Activated T-helper 17 cell treated with anti-CD3 and anti-CD28 coated beads, Interleukin-2, amount 50 U/mL, for 72 hours (primary cell): Measurements from ENCODE around the gene SF3B2. TPM values are rescaled to one million over a fixed set of nuclear protein-coding genes. Genes with fewer than 3 reads are reported as not detected.
"Not testable (repeated sequence)": the region's sequence is repeated elsewhere in the genome, so short reads cannot be mapped to it uniquely, and the experiment has no call there.

Experiments used
- ATAC-seq: fragments of 150-1000 bp; cut with Tn5 transposase; replicated peaks from 2 replicates; pipeline ENCODE4 v1.10.0; 2021; ENCODE audit warnings: mild to moderate bottlenecking, moderate library complexity
- H3K27ac Mint-ChIP-seq: one replicate; pipeline ENCODE4 v1.8.0; 2022; ENCODE audit warnings: mixed read lengths
- H3K27me3 Mint-ChIP-seq: one replicate; pipeline ENCODE4 v1.8.0; 2022; ENCODE audit warnings: mixed read lengths
- H3K36me3 Mint-ChIP-seq: one replicate; pipeline ENCODE4 v1.8.0; 2022; ENCODE audit warnings: low read depth, mild to moderate bottlenecking, mixed read lengths
- H3K4me1 Mint-ChIP-seq: one replicate; pipeline ENCODE4 v1.8.0; 2022; ENCODE audit warnings: mixed read lengths
- H3K4me3 Mint-ChIP-seq: one replicate; pipeline ENCODE4 v1.8.0; 2022; ENCODE audit warnings: mild to moderate bottlenecking, mixed read lengths
- H3K9me3 Mint-ChIP-seq: one replicate; pipeline ENCODE4 v1.8.0; 2022; ENCODE audit warnings: mixed read lengths
- total RNA-seq, 2 donors: library from RNA; stranded (reverse); gene quantifications; one replicate each; pipeline ENCODE4 v1.2.3, GENCODE V29; 2022

SF3B2 gene
- total RNA-seq, 2 donors from 2014 or later, result 201 to 237 TPM

DNA sequence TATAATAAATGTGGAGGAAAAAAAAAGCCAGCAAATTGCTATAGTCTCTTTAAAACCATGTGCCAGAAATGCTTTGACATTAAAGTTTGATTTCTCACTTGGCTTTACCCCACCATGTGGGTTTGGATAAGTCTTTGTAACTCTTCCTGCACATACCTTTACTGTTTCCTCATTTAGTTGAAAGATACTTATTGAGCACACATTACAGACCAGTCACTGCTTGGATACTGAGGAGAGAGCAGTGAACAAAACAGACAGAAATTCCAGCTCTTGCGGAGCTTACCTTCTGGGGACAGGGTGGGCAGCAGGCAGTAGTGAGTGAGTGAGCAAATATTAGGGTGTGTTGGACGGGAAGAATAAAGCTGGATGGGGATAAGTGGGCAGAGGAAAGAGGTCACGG lies 31.6 kb downstream of the SF3B2 start:
- no peaks in the 10 kb centered on the region for H3K27me3 Mint-ChIP-seq
- peak overlapping the region; percentile 91 for H3K4me3 Mint-ChIP-seq
- ATAC-seq, result no peak
- H3K4me1 Mint-ChIP-seq, result peaks cover 68% of the 10 kb centered on the region
- peak overlapping the region; percentile 85 for H3K27ac Mint-ChIP-seq
- no peaks in the 10 kb centered on the region for H3K9me3 Mint-ChIP-seq
- peaks cover 46% of the 10 kb centered on the region for H3K36me3 Mint-ChIP-seq

- Mint-ChIP-seq H3K4me1 (peaks cover 57% of the 10 kb centered on the region), H3K27ac (peak overlapping the region; percentile 85), H3K9me3 (no peaks in the 10 kb centered on the region), H3K4me3 (no peak overlapping the region), H3K27me3 (no peaks in the 10 kb centered on the region), H3K36me3 (peaks cover 47% of the 10 kb centered on the region)
- no peak for ATAC-seq
These were observed 32.8 kb downstream of the SF3B2 start for GRCh38 chr11:66084821-66085475.

DNA sequence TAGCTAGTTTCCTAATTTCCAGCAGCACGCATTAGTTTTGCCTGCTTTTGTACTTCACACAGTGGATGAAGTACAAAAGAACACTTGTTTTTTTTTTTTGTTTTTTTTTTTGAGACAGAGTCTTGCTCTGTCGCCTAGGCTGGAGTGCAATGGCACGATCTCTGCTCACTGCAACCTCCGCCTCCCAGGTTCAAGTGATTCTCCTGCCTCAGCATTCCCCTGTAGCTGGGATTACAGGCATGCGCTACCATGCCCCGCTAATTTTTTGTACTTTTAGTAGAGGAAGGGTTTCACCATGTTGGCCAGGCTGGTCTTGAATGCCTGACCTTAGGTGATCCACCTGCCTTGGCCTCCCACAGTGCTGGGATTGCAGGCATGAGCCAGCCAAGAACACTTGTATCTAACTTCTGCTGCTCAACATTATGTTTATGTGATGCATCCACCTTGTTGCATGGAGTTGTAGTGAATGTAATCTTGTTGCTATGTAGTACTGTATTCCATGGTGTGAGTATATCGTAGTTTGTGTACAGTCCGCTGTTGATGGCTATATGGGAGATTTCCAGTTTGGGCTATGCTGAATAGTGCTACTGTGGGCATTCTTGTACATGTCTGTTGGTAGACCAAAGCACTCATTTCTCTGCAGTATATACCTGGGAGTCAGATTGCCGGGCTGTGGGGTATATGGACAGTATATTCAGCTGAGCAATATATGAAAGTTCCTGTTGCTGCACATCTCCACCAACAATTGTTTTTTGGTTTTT lies 35.2 kb downstream of the SF3B2 start:
- peaks cover 36% of the 10 kb centered on the region for H3K4me1 Mint-ChIP-seq
- H3K4me3 Mint-ChIP-seq, result no peak overlapping the region
- no peaks in the 10 kb centered on the region for H3K9me3 Mint-ChIP-seq
- peak overlapping the region; percentile 25 for H3K27ac Mint-ChIP-seq
- no peaks in the 10 kb centered on the region for H3K27me3 Mint-ChIP-seq
- ATAC-seq, result no peak
- peaks cover 34% of the 10 kb centered on the region for H3K36me3 Mint-ChIP-seq

GRCh38 chr11:66089067-66089466 lies 36.9 kb downstream of the SF3B2 start:
- no peak for ATAC-seq
- Mint-ChIP-seq H3K4me1 (peaks cover 23% of the 10 kb centered on the region), H3K4me3 (no peak overlapping the region), H3K9me3 (no peaks in the 10 kb centered on the region), H3K36me3 (peaks cover 29% of the 10 kb centered on the region), H3K27ac (no peak overlapping the region), H3K27me3 (no peaks in the 10 kb centered on the region)

- Mint-ChIP-seq H3K36me3 (peaks cover 28% of the 10 kb centered on the region), H3K9me3 (no peaks in the 10 kb centered on the region), H3K27me3 (no peaks in the 10 kb centered on the region), H3K27ac (no peak overlapping the region), H3K4me3 (no peak overlapping the region), H3K4me1 (peaks cover 11% of the 10 kb centered on the region)
- no peak for ATAC-seq
These were observed 38.1 kb downstream of the SF3B2 start for GRCh38 chr11:66090288-66090687.

DNA sequence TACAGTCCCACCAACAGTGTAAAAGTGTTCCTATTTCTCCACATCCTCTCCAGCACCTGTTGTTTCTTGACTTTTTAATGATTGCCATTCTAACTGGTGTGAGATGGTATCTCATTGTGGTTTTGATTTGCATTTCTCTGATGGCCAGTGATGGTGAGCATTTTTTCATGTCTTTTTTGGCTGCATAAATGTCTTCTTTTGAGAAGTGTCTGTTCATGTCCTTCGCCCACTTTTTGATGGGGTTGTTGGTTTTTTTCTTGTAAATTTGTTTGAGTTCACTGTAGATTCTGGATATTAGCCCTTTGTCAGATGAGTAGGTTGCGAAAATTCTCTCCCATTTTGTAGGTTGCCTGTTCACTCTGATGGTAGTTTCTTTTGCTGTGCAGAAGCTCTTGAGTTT lies 40.0 kb downstream of the SF3B2 start:
- not testable (repeated sequence) for H3K4me3 Mint-ChIP-seq, ATAC-seq, H3K9me3 Mint-ChIP-seq, H3K27me3 Mint-ChIP-seq, H3K27ac Mint-ChIP-seq
- peaks cover 11% of the 10 kb centered on the region for H3K4me1 Mint-ChIP-seq
- H3K36me3 Mint-ChIP-seq, result peaks cover 28% of the 10 kb centered on the region

DNA sequence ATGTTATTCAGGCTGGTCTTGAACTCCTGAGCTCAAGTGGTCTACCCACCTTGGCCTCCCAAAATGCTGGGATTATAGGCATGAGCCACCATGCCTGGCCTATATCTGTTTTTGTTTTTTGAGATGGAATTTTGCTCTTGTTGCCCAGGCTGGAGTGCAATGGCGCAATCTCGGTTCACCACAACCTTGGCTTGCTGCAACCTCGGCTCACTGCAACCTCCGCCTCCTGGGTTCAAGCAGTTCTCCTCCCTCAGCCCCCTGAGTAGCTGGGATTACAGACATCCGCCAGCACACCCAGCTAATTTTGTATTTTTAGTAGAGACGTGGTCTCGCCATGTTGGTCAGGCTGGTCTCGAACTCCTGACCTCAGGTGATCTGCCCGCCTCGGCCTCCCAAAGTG lies 47.6 kb downstream of the SF3B2 start:
- peak overlapping the region; percentile 97 for H3K4me3 Mint-ChIP-seq
- not testable (repeated sequence) for ATAC-seq, H3K27me3 Mint-ChIP-seq, H3K36me3 Mint-ChIP-seq, H3K9me3 Mint-ChIP-seq
- H3K27ac Mint-ChIP-seq, result peak overlapping the region; percentile 97
- H3K4me1 Mint-ChIP-seq, result peaks cover 34% of the 10 kb centered on the region

DNA sequence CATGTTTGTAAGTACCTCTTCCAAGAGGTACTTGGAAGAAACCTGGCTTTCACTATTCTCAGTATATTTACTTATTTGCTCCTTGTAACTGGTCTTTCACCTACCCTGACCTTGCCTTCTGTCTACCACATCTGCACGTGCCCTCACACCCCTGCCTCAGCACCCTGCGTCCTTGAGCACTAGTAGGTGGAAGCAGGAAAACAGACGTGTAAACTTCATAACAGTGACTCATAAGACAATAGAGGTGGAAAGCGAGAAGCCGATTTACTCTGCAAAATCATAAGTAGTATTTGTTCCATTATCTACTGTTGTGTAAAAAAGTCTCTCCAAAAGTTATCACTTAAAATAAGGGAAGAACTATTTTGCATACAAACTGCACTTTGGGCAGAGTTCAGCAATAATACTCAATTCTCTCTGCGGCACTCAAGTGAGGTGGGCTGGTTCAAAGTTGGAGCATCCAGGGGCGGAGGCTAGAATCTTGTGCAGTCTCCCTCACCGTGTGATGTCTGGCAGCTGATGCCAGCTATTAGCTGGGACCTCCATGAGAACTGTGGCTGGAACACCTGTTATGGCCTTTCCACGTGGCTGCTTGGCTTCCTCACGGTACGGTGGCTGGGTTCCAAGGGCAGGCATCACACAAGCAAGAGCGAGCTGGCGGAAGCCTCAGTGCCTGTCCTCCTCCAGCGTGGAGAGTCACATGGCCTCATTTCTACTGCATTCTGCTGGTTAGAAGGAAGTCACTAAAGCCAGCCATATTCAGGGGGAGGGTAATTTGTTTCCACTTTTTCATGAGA lies 48.3 kb downstream of the SF3B2 start:
- Mint-ChIP-seq H3K9me3 (no peaks in the 10 kb centered on the region), H3K27me3 (no peaks in the 10 kb centered on the region), H3K36me3 (peaks cover 12% of the 10 kb centered on the region), H3K4me3 (peak overlapping the region; percentile 97), H3K27ac (peak overlapping the region; percentile 97), H3K4me1 (peaks cover 42% of the 10 kb centered on the region)
- peak; percentile 94 for ATAC-seq

GRCh38 chr11:66101066-66101464 lies 48.9 kb downstream of the SF3B2 start:
- H3K9me3 Mint-ChIP-seq, result no peaks in the 10 kb centered on the region

GRCh38 chr11:66104057-66104638 lies 52.0 kb downstream of the SF3B2 start:
- H3K9me3 Mint-ChIP-seq, result no peaks in the 10 kb centered on the region
- peak overlapping the region; percentile 49 for H3K27ac Mint-ChIP-seq
- no peak for ATAC-seq
- peaks cover 70% of the 10 kb centered on the region for H3K4me1 Mint-ChIP-seq
- peaks cover 29% of the 10 kb centered on the region for H3K36me3 Mint-ChIP-seq
- H3K4me3 Mint-ChIP-seq, result peak overlapping the region; percentile 57
- no peaks in the 10 kb centered on the region for H3K27me3 Mint-ChIP-seq

More at GRCh38 chr11:66101066-66101464, 48.9 kb downstream of the SF3B2 start:
- Mint-ChIP-seq H3K27ac (peak overlapping the region; percentile 97), H3K4me1 (peaks cover 47% of the 10 kb centered on the region), H3K4me3 (peak overlapping the region; percentile 97), H3K36me3 (peaks cover 18% of the 10 kb centered on the region), H3K27me3 (no peaks in the 10 kb centered on the region)
- peak; percentile 30 for ATAC-seq

- Mint-ChIP-seq H3K27ac (peak overlapping the region; percentile 77), H3K4me3 (peak overlapping the region; percentile 67), H3K9me3 (no peaks in the 10 kb centered on the region), H3K4me1 (peaks cover 67% of the 10 kb centered on the region), H3K36me3 (peaks cover 28% of the 10 kb centered on the region), H3K27me3 (no peaks in the 10 kb centered on the region)
- peak; percentile 85 for ATAC-seq
These were observed 54.8 kb downstream of the SF3B2 start for GRCh38 chr11:66106786-66107599.

DNA sequence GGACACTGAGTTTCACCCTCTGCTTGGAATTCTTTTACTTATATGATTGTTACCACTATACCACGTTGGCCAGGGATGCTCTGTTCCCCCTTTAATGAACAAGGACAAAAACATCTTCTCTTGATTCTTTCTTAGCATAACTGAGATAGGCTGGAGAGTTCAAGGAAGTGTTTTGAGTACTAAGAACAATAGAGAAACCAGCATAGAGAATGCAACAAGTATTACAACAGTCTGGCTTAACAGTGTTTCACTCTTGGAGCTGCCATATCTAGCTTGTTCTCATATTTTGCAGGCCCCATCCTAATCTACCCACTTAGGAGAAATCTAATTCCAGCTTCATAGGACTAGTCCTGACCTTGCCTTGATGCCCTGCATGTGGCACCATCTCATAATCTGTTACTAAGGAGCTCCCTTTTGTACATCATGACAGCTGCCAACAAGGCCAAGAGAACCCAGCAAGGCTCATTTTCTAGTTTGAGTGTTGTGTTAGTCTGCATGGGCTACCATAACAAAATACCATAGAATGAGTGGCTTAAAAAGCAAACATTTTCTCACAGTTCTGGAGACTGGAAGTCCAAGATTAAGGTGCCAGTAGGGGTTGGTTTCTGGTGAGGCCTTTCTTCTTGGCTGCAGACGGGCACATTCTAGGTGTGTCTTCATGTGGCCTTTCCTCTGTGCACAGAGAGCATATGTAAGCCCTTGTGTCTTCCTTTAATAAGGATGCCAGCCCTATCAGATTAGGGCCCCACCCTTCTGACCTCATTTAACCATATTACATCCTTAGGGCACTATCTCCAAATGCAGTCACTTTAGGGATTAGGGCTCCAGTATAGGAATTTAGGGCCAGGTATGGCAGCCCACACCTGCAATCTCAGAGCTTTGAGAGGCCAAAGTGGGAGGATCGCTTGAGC lies 55.7 kb downstream of the SF3B2 start:
- ATAC-seq, result peak; percentile 63
- H3K27me3 Mint-ChIP-seq, result no peaks in the 10 kb centered on the region
- H3K36me3 Mint-ChIP-seq, result peaks cover 28% of the 10 kb centered on the region
- peak overlapping the region; percentile 67 for H3K4me3 Mint-ChIP-seq
- no peaks in the 10 kb centered on the region for H3K9me3 Mint-ChIP-seq
- peaks cover 75% of the 10 kb centered on the region for H3K4me1 Mint-ChIP-seq
- H3K27ac Mint-ChIP-seq, result peak overlapping the region; percentile 77

- Mint-ChIP-seq H3K27ac (peak overlapping the region; percentile 77), H3K4me1 (peaks cover 77% of the 10 kb centered on the region), H3K27me3 (no peaks in the 10 kb centered on the region), H3K36me3 (peaks cover 28% of the 10 kb centered on the region), H3K4me3 (peak overlapping the region; percentile 67), H3K9me3 (no peaks in the 10 kb centered on the region)
- ATAC-seq, result peak; percentile 61
These were observed 57.1 kb downstream of the SF3B2 start for GRCh38 chr11:66109294-66109693.
